Subcutaneous abdominal adipose tissue (tissue), 5 donors: ENCODE measurements around the gene UNC45B.
A peak's percentile ranks its signal among the peaks of the same experiment; 100 is the strongest.
"Not testable (repeated sequence)": the region's sequence is repeated elsewhere in the genome, so short reads cannot be mapped to it uniquely, and the experiment has no call there.

ENCODE experiments used
- H3K27ac ChIP-seq: one replicate; pipeline ENCODE4 v1.7.0; 2013; ENCODE audit warnings: low read depth, mild to moderate bottlenecking, inconsistent platforms, low read length, moderate library complexity
- H3K27me3 ChIP-seq, 5 donors: one replicate each; pipeline ENCODE4 v1.7.0; 2013; ENCODE audit warnings: low read length in 5 of 5, inconsistent platforms in 1 of 5; ENCODE audit not compliant: control insufficient read depth in 5 of 5, insufficient read depth in 4 of 5
- H3K36me3 ChIP-seq, 5 donors: one replicate each; pipeline ENCODE4 v1.7.0; 2013; ENCODE audit warnings: low read length in 5 of 5; ENCODE audit not compliant: control insufficient read depth in 5 of 5, insufficient read depth in 5 of 5
- H3K4me1 ChIP-seq, 5 donors: one replicate each; pipeline ENCODE4 v1.7.0; 2013; ENCODE audit warnings: low read length in 5 of 5, mild to moderate bottlenecking in 3 of 5, moderate library complexity in 1 of 5; ENCODE audit not compliant: control insufficient read depth in 5 of 5, insufficient read depth in 5 of 5
- H3K4me3 ChIP-seq, 5 donors: one replicate each; pipeline ENCODE4 v1.7.0; 2013; ENCODE audit warnings: low read length in 5 of 5, low read depth in 1 of 5
- H3K9ac ChIP-seq, 5 donors: one replicate each; pipeline ENCODE4 v1.7.0; 2013; ENCODE audit warnings: low read length in 5 of 5, mild to moderate bottlenecking in 4 of 5, moderate library complexity in 3 of 5
- H3K9me3 ChIP-seq, 5 donors: one replicate each; pipeline ENCODE4 v1.7.0; 2013; ENCODE audit warnings: low read length in 5 of 5; ENCODE audit not compliant: control insufficient read depth in 5 of 5
- donor health status: healthy.
- donor health status: healthy.
- donor health status: healthy.
- donor health status: healthy.
- donor health status: healthy.

UNC45B gene

DNA sequence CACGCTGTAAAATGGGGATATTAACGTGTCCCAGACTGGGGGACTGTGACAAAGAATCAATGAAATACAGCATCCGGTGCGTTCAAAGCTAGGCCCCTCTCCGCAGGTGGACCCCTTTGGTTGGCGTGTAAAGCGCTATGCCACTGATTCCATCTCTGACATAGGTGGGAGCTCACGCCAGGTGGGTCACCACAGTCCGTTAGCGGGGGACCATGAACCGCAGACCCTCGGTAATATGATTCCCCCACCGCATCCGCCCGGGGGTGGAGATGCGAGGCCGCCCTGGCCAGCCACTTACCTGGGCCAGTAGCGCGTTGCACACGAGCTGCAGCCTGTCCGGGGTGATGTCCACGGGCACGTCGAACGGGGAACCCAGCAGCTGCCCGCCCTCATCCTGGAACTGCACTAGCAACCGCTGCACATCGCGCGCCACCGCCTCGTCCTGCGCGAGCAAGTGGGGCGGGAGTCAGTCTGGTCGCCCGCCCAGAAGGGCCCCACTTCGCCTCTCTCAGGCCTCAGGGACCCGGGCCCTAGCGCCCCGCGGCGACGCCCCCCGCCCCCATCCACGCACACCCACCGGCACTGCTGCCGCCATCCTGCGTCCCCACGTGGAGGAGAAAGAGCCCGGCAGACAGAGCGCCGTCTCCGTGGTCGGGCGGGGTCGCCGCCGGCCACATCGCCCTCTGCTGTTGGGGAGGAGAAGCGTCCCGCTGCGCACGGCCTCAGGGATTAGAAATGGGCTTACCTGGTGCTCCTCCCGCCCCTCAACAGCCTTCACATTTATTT, 5.7 kb upstream of the UNC45B start, which contains the start of gene NLE1:
Gene NLE1 (minus strand): TSS at position 623 of the 786 bp plus-strand sequence. CDS start 28 bp downstream, at position 595.
- H3K36me3 ChIP-seq: peaks cover 4 to 32% (median 27%) of the 10 kb centered on the region in 5 donors
- H3K4me3 ChIP-seq: peak within 1 kb of the TSS; percentile 86 to 97 (median 94)
- no peaks in the 10 kb centered on the region for H3K27me3 ChIP-seq
- H3K4me1 ChIP-seq: peaks cover 0 to 19% (median 18%) of the 10 kb centered on the region in 5 donors
- H3K9me3 ChIP-seq: no peaks in the 10 kb centered on the region
- peak within 1 kb of the TSS; percentile 62 to 85 (median 77) for H3K9ac ChIP-seq
- H3K27ac ChIP-seq: no peak within 1 kb of the TSS

DNA sequence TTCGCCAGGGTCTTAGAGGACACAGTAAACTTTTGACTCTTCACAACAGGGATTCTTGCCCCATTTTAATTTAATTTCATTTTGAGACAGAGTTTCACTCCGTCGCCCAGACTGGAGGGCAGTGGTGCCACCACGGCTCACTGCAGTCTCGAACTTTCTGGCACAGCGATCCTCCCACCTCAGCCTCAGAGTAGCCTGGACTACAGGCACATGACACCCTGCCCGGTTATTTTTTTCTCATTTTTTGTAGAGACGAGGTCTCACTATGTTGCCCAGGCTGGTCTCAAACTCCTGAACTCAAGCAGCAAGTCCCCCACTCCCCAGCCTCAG, 5.2 kb upstream of the UNC45B start:
- no peak overlapping the region for H3K9ac ChIP-seq
- H3K4me3 ChIP-seq: peak overlapping the region in 4 of 5 donors; percentile 86 to 97 (median 94)
- no peak overlapping the region for H3K27ac ChIP-seq
- no peaks in the 10 kb centered on the region for H3K27me3 ChIP-seq
- H3K36me3 ChIP-seq: peaks cover 4 to 26% (median 21%) of the 10 kb centered on the region in 5 donors
- no peaks in the 10 kb centered on the region for H3K9me3 ChIP-seq
- peaks cover 0 to 19% (median 18%) of the 10 kb centered on the region in 5 donors for H3K4me1 ChIP-seq

- Histone ChIP-seq H3K4me1 (peaks cover 8 to 31% (median 30%) of the 10 kb centered on the region in 5 donors), H3K9me3 (no peaks in the 10 kb centered on the region), H3K9ac (no peak overlapping the region), H3K36me3 (peaks cover 0 to 2% (median under 1%) of the 10 kb centered on the region in 5 donors), H3K27me3 (no peaks in the 10 kb centered on the region), H3K27ac (no peak overlapping the region), H3K4me3 (no peak overlapping the region)
Observed at GRCh38 chr17:35144840-35145239, 2.8 kb upstream of the UNC45B start.

DNA sequence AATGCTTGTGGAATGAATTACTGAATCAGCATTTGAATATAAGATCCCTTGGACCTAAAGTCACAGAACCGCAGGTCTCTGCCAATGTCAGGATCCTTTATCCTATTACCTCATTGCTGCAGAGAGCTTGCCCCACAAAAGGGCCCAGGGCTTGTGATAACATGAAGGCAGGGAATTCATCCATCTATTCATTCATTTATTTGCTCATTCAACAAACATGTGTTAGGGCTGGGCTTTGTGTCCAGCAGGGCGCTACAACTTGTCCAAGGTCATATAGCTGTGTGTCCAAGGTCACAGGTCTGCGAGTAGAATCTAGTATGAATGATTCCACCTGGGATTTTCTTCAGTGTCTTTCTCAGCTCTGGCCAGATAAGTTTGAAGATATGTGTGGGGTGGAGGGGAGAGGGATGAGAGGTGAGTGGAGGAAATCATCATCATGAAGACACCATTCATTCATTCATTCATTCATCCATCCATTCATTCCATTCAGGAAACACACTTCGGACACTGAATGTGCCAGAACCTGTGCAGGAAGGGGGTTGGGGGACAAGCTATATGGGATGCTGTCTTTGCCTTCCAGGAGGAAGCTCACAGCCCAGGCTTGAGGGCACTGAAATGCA, 1.3 kb upstream of the UNC45B start:
- no peak overlapping the region for H3K9ac ChIP-seq
- no peak overlapping the region for H3K4me3 ChIP-seq
- H3K27me3 ChIP-seq: no peaks in the 10 kb centered on the region
- H3K4me1 ChIP-seq: peaks cover 8 to 23% (median 20%) of the 10 kb centered on the region in 5 donors
- no peak overlapping the region for H3K27ac ChIP-seq
- no peaks in the 10 kb centered on the region for H3K36me3 ChIP-seq
- no peaks in the 10 kb centered on the region for H3K9me3 ChIP-seq

DNA sequence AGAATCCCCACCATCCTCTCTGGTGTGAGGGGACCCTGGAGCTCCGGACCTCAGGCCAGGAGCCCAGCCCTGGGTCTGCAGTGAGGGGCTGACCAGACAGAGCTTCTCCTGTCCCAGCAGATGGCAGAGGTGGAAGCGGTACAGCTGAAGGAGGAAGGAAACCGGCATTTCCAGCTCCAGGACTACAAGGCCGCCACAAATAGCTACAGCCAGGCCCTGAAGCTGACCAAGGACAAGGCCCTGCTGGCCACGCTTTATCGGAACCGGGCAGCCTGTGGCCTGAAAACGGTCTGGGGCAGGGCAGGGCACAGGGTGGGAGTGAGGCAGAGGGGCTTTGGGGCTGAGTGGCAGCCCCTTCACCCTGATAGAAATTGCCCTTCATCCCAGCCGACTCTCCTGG, 527 bp downstream of the UNC45B start:
- H3K27ac ChIP-seq: no peak overlapping the region
- no peak overlapping the region for H3K4me3 ChIP-seq
- peak overlapping the region in 3 of 5 donors; percentile 25 to 66 (median 41) for H3K9ac ChIP-seq

GRCh38 chr17:35149941-35150340, 2.3 kb downstream of the UNC45B start:
- no peak overlapping the region for H3K9ac ChIP-seq
- H3K36me3 ChIP-seq: no peaks in the 10 kb centered on the region
- H3K27me3 ChIP-seq: peaks cover 0 to 1% (median 0%) of the 10 kb centered on the region in 5 donors
- no peak overlapping the region for H3K27ac ChIP-seq
- no peaks in the 10 kb centered on the region for H3K9me3 ChIP-seq
- peaks cover 0 to 15% (median 13%) of the 10 kb centered on the region in 5 donors for H3K4me1 ChIP-seq
- H3K4me3 ChIP-seq: no peak overlapping the region

More for the DNA sequence above, 527 bp downstream of the UNC45B start:
- Histone ChIP-seq H3K9me3 (no peaks in the 10 kb centered on the region), H3K27me3 (no peaks in the 10 kb centered on the region), H3K4me1 (peaks cover 0 to 15% (median 13%) of the 10 kb centered on the region in 5 donors), H3K36me3 (no peaks in the 10 kb centered on the region)

DNA sequence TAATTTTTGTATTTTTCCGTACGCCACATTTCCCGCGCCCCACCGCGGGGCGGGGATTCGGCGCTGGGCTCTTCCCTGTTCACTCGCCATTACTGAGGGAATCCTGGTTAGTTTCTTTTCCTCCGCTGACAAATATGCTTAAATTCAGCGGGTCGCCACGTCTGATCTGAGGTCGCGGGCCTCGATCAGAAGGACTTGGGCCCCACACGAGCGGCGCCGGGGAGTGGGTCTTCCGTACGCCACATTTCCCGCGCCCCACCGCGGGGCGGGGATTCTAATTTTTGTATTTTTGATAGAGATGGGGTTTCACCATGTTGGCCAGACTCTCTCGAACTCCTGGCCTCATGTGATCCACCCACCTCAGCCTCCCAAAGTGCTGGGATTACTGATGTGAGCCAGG, 3.5 kb downstream of the UNC45B start:
- H3K27ac ChIP-seq, H3K4me3 ChIP-seq, H3K9me3 ChIP-seq, H3K27me3 ChIP-seq, H3K9ac ChIP-seq, H3K36me3 ChIP-seq: not testable (repeated sequence)
- H3K4me1 ChIP-seq: peaks cover 0 to 15% (median 13%) of the 10 kb centered on the region in 5 donors

GRCh38 chr17:35152421-35153140, 5.0 kb downstream of the UNC45B start:
- Histone ChIP-seq H3K27ac (no peak overlapping the region), H3K9ac (no peak overlapping the region), H3K4me3 (no peak overlapping the region), H3K4me1 (peaks cover 0 to 15% (median 13%) of the 10 kb centered on the region in 5 donors), H3K36me3 (no peaks in the 10 kb centered on the region), H3K9me3 (no peaks in the 10 kb centered on the region), H3K27me3 (peaks cover 0 to 3% (median 0%) of the 10 kb centered on the region in 5 donors)

DNA sequence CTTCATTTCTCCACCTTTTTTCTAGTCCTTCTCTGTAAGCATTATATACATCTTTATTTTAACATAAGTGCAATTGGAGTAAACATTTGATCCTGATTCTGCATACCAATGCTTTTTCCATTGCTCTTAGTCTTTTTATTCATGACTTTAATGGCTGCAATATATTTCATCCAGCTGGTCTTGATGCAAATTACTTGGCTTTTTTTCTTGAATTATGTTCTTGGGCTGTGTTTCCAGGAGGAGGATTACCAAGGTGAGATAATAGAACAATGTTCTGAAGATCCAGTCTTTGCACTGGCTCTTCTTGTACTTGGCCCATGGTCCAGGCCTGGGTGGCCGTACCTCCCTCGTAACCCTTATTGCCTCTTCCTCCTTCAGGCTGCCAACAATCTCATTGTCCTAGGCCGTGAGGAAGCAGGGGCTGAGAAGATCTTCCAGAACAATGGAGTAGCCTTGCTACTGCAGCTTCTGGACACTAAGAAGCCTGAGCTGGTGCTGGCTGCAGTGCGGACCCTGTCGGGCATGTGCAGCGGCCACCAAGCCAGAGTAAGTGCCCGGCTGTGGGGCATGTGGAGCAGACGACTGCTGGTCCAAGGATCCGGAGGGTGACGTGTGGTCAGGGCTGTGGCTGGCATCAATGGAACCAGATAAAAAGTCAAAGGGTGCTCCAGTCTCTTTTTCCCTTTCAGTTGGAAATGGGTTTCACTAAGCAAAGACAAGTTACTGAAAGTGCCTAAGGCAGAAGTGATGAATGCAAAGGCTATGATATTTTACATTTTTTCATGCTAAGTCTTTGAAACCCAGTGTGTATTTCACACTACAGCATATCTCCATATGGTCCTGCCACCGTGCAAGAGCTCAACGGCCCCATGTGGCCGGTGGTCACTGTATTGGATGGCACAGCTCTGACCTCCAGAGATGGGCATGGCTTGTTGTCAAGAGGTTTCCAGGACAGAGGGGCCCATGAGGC, 6.9 kb downstream of the UNC45B start:
- H3K9me3 ChIP-seq: no peaks in the 10 kb centered on the region
- no peaks in the 10 kb centered on the region for H3K36me3 ChIP-seq
- H3K9ac ChIP-seq: no peak overlapping the region
- no peak overlapping the region for H3K27ac ChIP-seq
- H3K4me1 ChIP-seq: no peaks in the 10 kb centered on the region
- H3K4me3 ChIP-seq: no peak overlapping the region
- H3K27me3 ChIP-seq: peaks cover 0 to 3% (median 0%) of the 10 kb centered on the region in 5 donors
